Lower leg skin (tissue), 4 donors: ENCODE results near the gene SELPLG. TPM values are rescaled to one million over a fixed set of nuclear protein-coding genes. Genes with fewer than 3 reads are reported as not detected.

Experiments used
- DNase-seq, 2 donors: peaks; one replicate each; pipeline ENCODE4 v3.0.0-alpha.2; 2019; ENCODE audit warnings: low spot score in 2 of 2
- H3K4me3 ChIP-seq: fragments of 200-600 bp; sonication (generic); 2 replicates; pipeline ENCODE4 v1.5.1; 2017; ENCODE audit warnings: mild to moderate bottlenecking, low read depth; ENCODE audit not compliant: poor library complexity, severe bottlenecking
- CTCF ChIP-seq, 3 donors: fragments of 450-650 bp; IDR thresholded peaks; one replicate each; pipeline ENCODE4 v1.5.1; 2016; ENCODE audit warnings: antibody characterized with exemption in 3 of 3, mild to moderate bottlenecking in 3 of 3, moderate library complexity in 2 of 3
- POLR2A ChIP-seq, 2 donors: fragments of 450-650 bp; IDR thresholded peaks; one replicate each; pipeline ENCODE4 v1.6.1; 2016 to 2017; ENCODE audit warnings: antibody characterized with exemption in 2 of 2, mild to moderate bottlenecking in 1 of 2, moderate library complexity in 1 of 2
- WGBS, 2 donors: methylation state at CpG; one replicate each; pipeline ENCODE4 v1.1.5; 2018; 5-methylcytosine and 5-hydroxymethylcytosine counted together
- intact Hi-C: fragments of 100-400 bp; cut with DNase I; formaldehyde crosslinking; loops from one replicate; pipeline ENCODE4 v1.15.0; 2023; ENCODE audit warnings: low total_unique reads
- total RNA-seq, 4 donors: library from RNA; depleted of rRNA; stranded (reverse); fragments of >200 nt; gene quantifications; one replicate each; pipeline ENCODE4 v1.1.0, GENCODE V29; 2016

The SELPLG gene
- total RNA-seq, 4 donors from 2014 or later = 1.2 to 4.6 (median 3.0) TPM

GRCh38 chr12:108650083-108650482, 16.4 kb upstream of the SELPLG start:
- intact Hi-C loops = no loop called here
- DNase-seq = no peak
- TF ChIP-seq POLR2A (IDR thresholded peaks at IDR 0.05) (no peak), CTCF (IDR thresholded peaks at IDR 0.05) (no peak)
- no peak overlapping the region for H3K4me3 ChIP-seq
- WGBS, 2 donors = 60 to 71% methylated on average over 2 of the region's 2 CpGs

GRCh38 chr12:108649669-108650068, 16.0 kb upstream of the SELPLG start:
- no peak overlapping the region for H3K4me3 ChIP-seq
- TF ChIP-seq POLR2A (IDR thresholded peaks at IDR 0.05) (no peak), CTCF (IDR thresholded peaks at IDR 0.05) (no peak)
- DNase-seq = peak in 1 of 2 donors; percentile 84
- 35 to 41% methylated on average over 4 of the region's 4 CpGs for WGBS, 2 donors
- intact Hi-C loops = no loop called here

- 74 to 83% methylated on average over 6 of the region's 6 CpGs for WGBS, 2 donors
- no peak overlapping the region for H3K4me3 ChIP-seq
- intact Hi-C loops = no loop called here
Observed at GRCh38 chr12:108649126-108649525, 15.4 kb upstream of the SELPLG start.

GRCh38 chr12:108648371-108648770, 14.7 kb upstream of the SELPLG start:
- WGBS, 2 donors = 88 to 89% methylated on average over 9 of the region's 9 CpGs
- intact Hi-C loops = no loop called here
- TF ChIP-seq POLR2A (IDR thresholded peaks at IDR 0.05) (no peak), CTCF (IDR thresholded peaks at IDR 0.05) (no peak)

More at GRCh38 chr12:108649126-108649525, 15.4 kb upstream of the SELPLG start:
- no peak for DNase-seq
- TF ChIP-seq POLR2A (IDR thresholded peaks at IDR 0.05) = no peak
- no peak for TF ChIP-seq CTCF (IDR thresholded peaks at IDR 0.05)

GRCh38 chr12:108647585-108648287, 14.0 kb upstream of the SELPLG start:
- H3K4me3 ChIP-seq = no peak overlapping the region
- TF ChIP-seq POLR2A (IDR thresholded peaks at IDR 0.05) = no peak
- no peak for TF ChIP-seq CTCF (IDR thresholded peaks at IDR 0.05)
- peak in 1 of 2 donors; percentile 59 for DNase-seq
- intact Hi-C loops = no loop called here
- WGBS, 2 donors = 79 to 84% methylated on average over 11 of the region's 11 CpGs

More at GRCh38 chr12:108648371-108648770, 14.7 kb upstream of the SELPLG start:
- peak in 1 of 2 donors; percentile 53 for DNase-seq
- no peak overlapping the region for H3K4me3 ChIP-seq
